GM12878 (cell line): ENCODE data around the gene SRCAP. TPM values are rescaled to one million over a fixed set of nuclear protein-coding genes. Genes with fewer than 3 reads are reported as not detected.

Experiments used
- ATAC-seq: fragments of 200-7000 bp; cut with Tn5 transposase; 3 replicates; pipeline ENCODE4 v1.9.1; 2020; ENCODE audit warnings: mild to moderate bottlenecking, moderate library complexity
- BruUV-seq: library from RNA; stranded (reverse); fragments of 400-500 nt; replicated peaks from 2 replicates; lab custom pipeline; 2021; lab: Mats Ljungman, UMichigan
- CTCF ChIA-PET: fragments of 300-600 bp; sonication (Branson Sonifier 250); formaldehyde crosslinking; extraction: SDS; loops from one replicate; lab custom pipeline; 2021; ENCODE audit warnings: inconsistent platforms; lab: Yijun Ruan, JAX
- POLR2A ChIA-PET: fragments of 350-600 bp; formaldehyde crosslinking; extraction: SDS; loops from one replicate; lab custom pipeline; 2021; ENCODE audit warnings: inconsistent platforms; lab: Charles Lee
- RAD21 ChIA-PET: fragments of 300-600 bp; sonication (Branson Sonifier 250); formaldehyde crosslinking; loops from one replicate; lab custom pipeline; 2023; ENCODE audit warnings: antibody characterized with exemption; ENCODE audit not compliant: unreplicated experiment; lab: Charles Lee
- SMC1A ChIA-PET: fragments of 300-600 bp; sonication (Branson Sonifier 250); formaldehyde crosslinking; loops from one replicate; lab custom pipeline; 2023; ENCODE audit not compliant: unreplicated experiment, uncharacterized antibody; lab: Charles Lee
- DNase-seq: peaks from one replicate; pipeline ENCODE4 v3.0.0-alpha.2; 2011; ENCODE audit warnings: low read depth, low spot score
- FAIRE-seq: peaks from 3 replicates; lab custom pipeline; 2011; peaks lifted over from hg19 to GRCh38; lab: Jason Lieb, UNC
- H2AFZ ChIP-seq: 2 replicates; pipeline ENCODE4 v1.6.0; 2011; ENCODE audit warnings: low read depth, low read length, control low read depth; ENCODE audit not compliant: control insufficient read depth
- H3K27ac ChIP-seq: 2 replicates; pipeline ENCODE4 v1.5.1; 2011; ENCODE audit warnings: control low read depth; ENCODE audit not compliant: control insufficient read depth, insufficient read depth
- H3K27me3 ChIP-seq, 2 experiments: replicated peaks in 1 of 2; 2 replicates each; pipeline versions ENCODE4 v1.6.0 to v1.6.1; 2011; ENCODE audit warnings: low read length in 1 of 2; ENCODE audit not compliant: control insufficient read depth in 2 of 2, insufficient read depth in 2 of 2
- H3K36me3 ChIP-seq, 2 experiments: 2 replicates each; pipeline ENCODE4 v1.5.1; 2011; ENCODE audit warnings: low read length in 1 of 2; ENCODE audit not compliant: control insufficient read depth in 2 of 2, insufficient read depth in 2 of 2
- H3K4me1 ChIP-seq: 2 replicates; pipeline ENCODE4 v1.6.1; 2011; ENCODE audit warnings: mild to moderate bottlenecking, low read length, moderate library complexity, mixed read lengths; ENCODE audit not compliant: control insufficient read depth, insufficient read depth
- H3K4me2 ChIP-seq: 2 replicates; pipeline ENCODE4 v1.6.0; 2011; ENCODE audit warnings: control low read depth; ENCODE audit not compliant: control insufficient read depth, insufficient read depth
- H3K4me3 ChIP-seq: fragments of 200-600 bp; sonication (generic); 2 replicates; pipeline ENCODE4 v1.5.1; 2016
- H3K79me2 ChIP-seq: 2 replicates; pipeline ENCODE4 v1.6.0; 2011; ENCODE audit warnings: low read length; ENCODE audit not compliant: control insufficient read depth, insufficient read depth
- H3K9ac ChIP-seq: 2 replicates; pipeline ENCODE4 v1.8.0; 2011; ENCODE audit warnings: low read length, control low read depth, mixed read lengths; ENCODE audit not compliant: control insufficient read depth, insufficient read depth
- H3K9me3 ChIP-seq: replicated peaks from 3 replicates; pipeline ENCODE4 v1.5.1; 2011; ENCODE audit warnings: mild to moderate bottlenecking, low read length; ENCODE audit not compliant: control insufficient read depth, insufficient read depth
- H4K20me1 ChIP-seq: 2 replicates; pipeline ENCODE4 v1.6.0; 2011; ENCODE audit not compliant: control insufficient read depth, insufficient read depth
- ATF7 ChIP-seq: fragments of 450-650 bp; IDR thresholded peaks from 2 replicates; pipeline ENCODE4 v1.6.1; 2016; ENCODE audit warnings: low read depth, mild to moderate bottlenecking
- CBX5 ChIP-seq: sonication (generic); IDR thresholded peaks from 2 replicates; pipeline ENCODE4 v1.6.1; 2016; ENCODE audit warnings: low read depth, moderate library complexity, mild to moderate bottlenecking, inconsistent platforms
- ELK1 ChIP-seq: IDR thresholded peaks from 2 replicates; pipeline ENCODE4 v1.6.1; 2012; ENCODE audit warnings: low read depth, low read length, improper control_type of control experiment
- JUNB ChIP-seq: IDR thresholded peaks from 2 replicates; pipeline ENCODE4 v1.6.1; 2016; ENCODE audit warnings: antibody characterized with exemption, mild to moderate bottlenecking
- NFYA ChIP-seq: IDR thresholded peaks from 2 replicates; pipeline ENCODE4 v1.6.1; 2011; ENCODE audit warnings: low read depth, mild to moderate bottlenecking, low read length, improper control_type of control experiment, borderline replicate concordance
- NR2C1 ChIP-seq: fragments of 450-650 bp; IDR thresholded peaks from 2 replicates; pipeline ENCODE4 v1.6.1; 2017; ENCODE audit warnings: antibody characterized with exemption, mild to moderate bottlenecking, moderate library complexity
- NR2C2 ChIP-seq: IDR thresholded peaks from 2 replicates; pipeline ENCODE4 v1.6.1; 2011; ENCODE audit warnings: borderline replicate concordance, low read depth; ENCODE audit not compliant: control insufficient read depth, insufficient read length
- POLR2A ChIP-seq: IDR thresholded peaks from 2 replicates; pipeline ENCODE4 v1.6.1; 2011; ENCODE audit warnings: low read depth, mild to moderate bottlenecking, low read length
- POU2F2 ChIP-seq: IDR thresholded peaks from 3 replicates; pipeline ENCODE4 v1.6.1; 2011; ENCODE audit warnings: low read depth, mild to moderate bottlenecking, low read length, borderline replicate concordance
- RAD51 ChIP-seq: fragments of 450-650 bp; IDR thresholded peaks from 2 replicates; pipeline ENCODE4 v1.6.1; 2016; ENCODE audit warnings: moderate library complexity, mild to moderate bottlenecking, inconsistent platforms
- RB1 ChIP-seq: fragments of 450-650 bp; formaldehyde crosslinking; IDR thresholded peaks from 2 replicates; pipeline ENCODE4 v1.6.1; 2017; ENCODE audit warnings: mild to moderate bottlenecking, borderline replicate concordance
- RBBP5 ChIP-seq: fragments of 200-600 bp; sonication (generic); conservative IDR thresholded peaks from 2 replicates; pipeline ENCODE4 v1.6.1; 2016
- REST ChIP-seq: IDR thresholded peaks from 2 replicates; pipeline ENCODE4 v1.6.1; 2012; ENCODE audit warnings: mild to moderate bottlenecking, low read depth, low read length
- RFX5 ChIP-seq: IDR thresholded peaks from 2 replicates; pipeline ENCODE4 v1.6.1; 2011; ENCODE audit warnings: low read depth, low read length, improper control_type of control experiment
- SPI1 ChIP-seq: IDR thresholded peaks from 2 replicates; pipeline ENCODE4 v1.6.1; 2011; ENCODE audit warnings: low read depth, mild to moderate bottlenecking, low read length, moderate library complexity, borderline replicate concordance; ENCODE audit not compliant: insufficient read depth
- ZNF384 ChIP-seq: IDR thresholded peaks from 2 replicates; pipeline ENCODE4 v1.6.1; 2012; ENCODE audit warnings: low read depth, mild to moderate bottlenecking, low read length, improper control_type of control experiment, borderline replicate concordance
- WGBS: methylation state at CpG from one replicate; pipeline ENCODE4 v1.1.6; 2016; ENCODE audit warnings: low lambda C conversion rate; ENCODE audit not compliant: insufficient replicate concordance, insufficient coverage; ENCODE audit errors: missing lambda C conversion rate; 5-methylcytosine and 5-hydroxymethylcytosine counted together
- in situ Hi-C: fragments of 300-500 bp; cut with MboI; formaldehyde crosslinking; loops from 9 replicates; pipeline ENCODE4 v1.14.3; 2018; ENCODE audit warnings: mixed read lengths
- intact Hi-C: fragments of 100-400 bp; cut with micrococcal nuclease; formaldehyde crosslinking; loops from one replicate; pipeline ENCODE4 v1.14.2; 2022; ENCODE audit not compliant: unreplicated experiment
- polyA plus RNA-seq, 11 experiments: library from polyadenylated mRNA; depleted of rRNA in 4 of 11; unstranded in 6 of 11; stranded (reverse) in 5 of 11; fragments of >200 nt; fragmentation: Nextera tagmentation in 4 of 11; fragmentation: Illumina TruSeq in 1 of 11; extraction: Ambion mirVana in 4 of 11; extraction: Trizol in 1 of 11; gene quantifications; 1 replicate in 1 of 11; 2 replicates in 10 of 11; pipeline versions ENCODE4 v1.2.1 to v1.2.3, GENCODE V29; 2011 to 2016; ENCODE audit warnings: inconsistent platforms in 2 of 11, missing spikeins in 2 of 11, low read depth in 1 of 11
- total RNA-seq, 4 experiments: library from RNA; depleted of rRNA in 3 of 4; stranded (reverse); fragments of >200 nt in 3 of 4; fragmentation: Illumina TruSeq in 1 of 4; extraction: Trizol in 1 of 4; gene quantifications; 2 replicates each; pipeline versions ENCODE4 v1.2.1 to v1.2.3, GENCODE V29; 2013 to 2021
- TF ChIP-seq, protein P1 (sequence below): IDR thresholded peaks from 2 replicates; pipeline ENCODE4 v1.6.1; 2012; ENCODE audit warnings: low read depth, low read length, improper control_type of control experiment

SRCAP gene
- total and polyA plus RNA-seq, 10 of the 15 experiments (the other 5 are each of a cell fraction or from before 2014, with no cell fraction given): 0.24 to 58.4 (median 11.6) TPM

DNA sequence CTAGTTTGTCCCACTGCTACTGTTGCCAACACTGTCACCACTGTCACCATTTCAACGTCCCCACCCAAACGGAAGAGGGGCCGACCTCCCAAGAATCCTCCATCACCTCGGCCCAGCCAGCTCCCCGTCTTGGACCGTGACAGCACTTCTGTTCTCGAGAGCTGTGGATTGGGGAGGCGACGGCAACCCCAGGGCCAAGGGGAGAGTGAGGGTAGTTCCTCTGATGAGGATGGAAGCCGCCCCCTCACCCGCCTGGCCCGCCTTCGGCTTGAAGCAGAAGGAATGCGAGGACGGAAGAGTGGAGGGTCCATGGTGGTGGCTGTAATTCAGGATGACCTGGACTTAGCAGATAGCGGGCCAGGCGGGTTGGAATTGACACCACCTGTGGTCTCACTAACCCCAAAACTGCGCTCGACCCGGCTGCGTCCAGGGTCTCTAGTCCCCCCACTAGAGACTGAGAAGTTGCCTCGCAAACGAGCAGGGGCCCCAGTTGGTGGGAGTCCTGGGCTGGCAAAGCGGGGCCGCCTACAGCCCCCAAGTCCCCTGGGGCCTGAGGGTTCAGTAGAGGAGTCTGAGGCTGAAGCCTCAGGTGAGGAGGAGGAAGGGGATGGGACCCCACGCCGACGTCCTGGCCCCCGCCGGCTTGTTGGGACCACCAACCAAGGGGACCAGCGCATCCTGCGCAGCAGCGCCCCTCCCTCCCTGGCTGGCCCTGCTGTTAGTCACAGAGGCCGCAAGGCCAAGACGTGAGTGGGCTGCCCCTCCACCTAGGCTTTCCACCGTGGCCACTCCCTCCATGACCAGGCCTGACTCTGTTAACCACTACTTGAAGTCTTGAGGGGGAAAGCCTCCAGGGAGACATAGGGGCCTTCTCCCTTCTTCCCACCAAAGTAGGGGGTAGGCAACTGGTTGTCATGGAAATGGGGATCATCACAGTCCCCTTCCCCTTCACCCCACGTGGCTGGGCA lies 40.3 kb downstream of the SRCAP start:
- Histone ChIP-seq H3K79me2 (no peaks in the 10 kb centered on the region), H4K20me1 (no peaks in the 10 kb centered on the region), H3K4me2 (no peak overlapping the region), H2AFZ (no peak overlapping the region), H3K27me3 (no peaks in the 10 kb centered on the region), H3K27ac (no peak overlapping the region), H3K36me3 (peaks cover 24 to 27% of the 10 kb centered on the region in 2 experiments), H3K4me1 (no peaks in the 10 kb centered on the region), H3K9ac (no peak overlapping the region), H3K9me3 (no peaks in the 10 kb centered on the region), H3K4me3 (no peak overlapping the region)
- ATAC-seq (peak; percentile 17; the same call in 2 of the 3 replicates), DNase-seq (no peak), FAIRE-seq (no peak)
- POLR2A ChIA-PET: interaction anchor here (1.0 kb wide), 1 partner anchor 12 kb away, joined by 3 read pairs; no protein-coding TSS in a partner anchor
- in situ Hi-C loops: no loop called here
- BruUV-seq: TSS peak; percentile 28
- SMC1A ChIA-PET: no interaction called here
- 96% methylated on average over 37 of the region's 37 CpGs for WGBS
- intact Hi-C loops: no loop called here
- CTCF ChIA-PET: no interaction called here
- RAD21 ChIA-PET: no interaction called here
- no peak for TF ChIP-seq POU2F2
- TF ChIP-seq POLR2A: no peak
- TF ChIP-seq, protein P1, sequence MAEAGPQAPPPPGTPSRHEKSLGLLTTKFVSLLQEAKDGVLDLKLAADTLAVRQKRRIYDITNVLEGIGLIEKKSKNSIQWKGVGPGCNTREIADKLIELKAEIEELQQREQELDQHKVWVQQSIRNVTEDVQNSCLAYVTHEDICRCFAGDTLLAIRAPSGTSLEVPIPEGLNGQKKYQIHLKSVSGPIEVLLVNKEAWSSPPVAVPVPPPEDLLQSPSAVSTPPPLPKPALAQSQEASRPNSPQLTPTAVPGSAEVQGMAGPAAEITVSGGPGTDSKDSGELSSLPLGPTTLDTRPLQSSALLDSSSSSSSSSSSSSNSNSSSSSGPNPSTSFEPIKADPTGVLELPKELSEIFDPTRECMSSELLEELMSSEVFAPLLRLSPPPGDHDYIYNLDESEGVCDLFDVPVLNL: no peak
- TF ChIP-seq NR2C1: no peak
- TF ChIP-seq RFX5: no peak
- no peak for TF ChIP-seq CBX5
- no peak for TF ChIP-seq RAD51
- TF ChIP-seq RBBP5: no peak
- no peak for TF ChIP-seq SPI1
- no peak for TF ChIP-seq ATF7
- TF ChIP-seq NR2C2: no peak
- no peak for TF ChIP-seq NFYA
- TF ChIP-seq JUNB: no peak
- TF ChIP-seq ZNF384: no peak
- TF ChIP-seq ELK1: no peak
- no peak for TF ChIP-seq REST
- no peak for TF ChIP-seq RB1
